Esophagus mucosa (tissue), 1 donor: ENCODE data around the gene MYPN. TPM values are rescaled to one million over a fixed set of nuclear protein-coding genes. Genes with fewer than 3 reads are reported as not detected.
"Not testable (repeated sequence)": the region's sequence is repeated elsewhere in the genome, so short reads cannot be mapped to it uniquely, and the experiment has no call there.

ENCODE experiments used
- ATAC-seq: fragments of 200-7000 bp; cut with Tn5 transposase; one replicate; pipeline ENCODE4 v1.9.1; 2020
- total RNA-seq: library from RNA; stranded (reverse); gene quantifications from one replicate; pipeline ENCODE4 v1.2.4, GENCODE V29; 2023
- donor health status: DM: yes; HTN: yes; CAD: no.

The MYPN gene
- total RNA-seq, 1 donor from 2014 or later: 0.08 TPM

GRCh38 chr10:68231106-68231816 is 122.0 kb downstream of the MYPN start:
- ATAC-seq: peak; percentile 76

GRCh38 chr10:68231817-68232251 is 122.5 kb downstream of the MYPN start, which contains the start of gene ATOH7:
TSS of gene ATOH7 (minus strand) at chr10:68232113. CDS start at chr10:68231677, 436 bp downstream.
- no peak for ATAC-seq

- no peak for ATAC-seq
Measured at GRCh38 chr10:68233046-68233445, 123.8 kb downstream of the MYPN start.

DNA sequence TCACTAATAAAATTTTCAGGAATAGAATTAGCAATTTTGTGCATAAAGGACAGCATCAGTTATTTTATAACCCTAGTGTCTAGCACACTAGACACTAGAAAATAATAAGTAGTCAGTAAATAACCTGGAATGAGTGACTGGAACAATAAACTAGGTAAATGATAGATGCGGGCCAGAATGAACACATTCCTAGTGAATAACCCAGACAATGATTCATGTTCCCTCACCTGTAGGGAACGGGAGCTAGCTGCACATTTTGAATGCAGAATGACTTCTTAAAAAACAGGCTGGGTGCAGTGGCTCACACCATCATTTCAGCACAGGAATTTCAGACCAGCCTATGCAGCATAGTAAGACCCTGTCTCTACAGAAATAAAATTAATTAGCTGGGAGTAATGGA is 125.8 kb downstream of the MYPN start:
- peak; percentile 23 for ATAC-seq

DNA sequence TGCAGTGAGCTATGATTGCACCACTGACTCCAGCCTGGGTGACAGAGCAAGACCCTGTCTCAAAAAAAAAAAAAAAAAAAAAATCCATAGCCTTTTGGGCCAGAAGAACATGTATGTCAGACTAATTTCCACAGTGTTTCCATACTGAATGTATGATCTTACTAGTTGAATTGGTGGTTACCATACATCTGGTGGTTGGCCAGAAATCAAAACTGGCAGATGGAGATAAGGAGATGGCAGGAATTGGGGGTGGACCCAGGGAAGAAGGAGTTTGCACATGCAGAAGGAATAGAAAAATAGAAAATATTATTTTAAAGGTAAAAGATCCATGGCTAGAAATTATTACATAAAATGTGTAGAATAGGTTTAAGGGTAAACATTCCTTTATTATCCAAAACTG is 126.3 kb downstream of the MYPN start:
- ATAC-seq: no peak

- ATAC-seq: no peak
Measured at GRCh38 chr10:68237173-68237572, 127.9 kb downstream of the MYPN start.

DNA sequence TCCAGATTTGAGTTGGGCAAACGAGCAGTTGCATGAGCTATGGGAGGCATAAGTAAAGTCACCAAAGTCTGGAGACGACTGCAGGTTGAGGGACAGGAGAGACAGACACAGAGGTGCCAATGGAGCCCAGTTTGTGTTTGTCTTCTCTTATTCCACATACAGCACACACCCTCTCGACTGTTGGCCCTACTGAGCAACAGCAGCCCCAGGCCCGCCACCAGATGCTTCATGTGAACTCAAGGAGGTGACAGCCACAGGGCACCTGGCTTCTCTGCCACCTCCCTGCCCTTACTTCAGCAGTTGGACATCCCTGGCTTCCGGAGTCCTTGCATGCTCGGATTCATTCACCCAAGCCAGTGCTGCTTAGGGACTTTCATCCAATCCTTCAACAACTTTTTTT is 129.1 kb downstream of the MYPN start:
- no peak for ATAC-seq

- ATAC-seq: no peak
Measured at GRCh38 chr10:68239069-68239468, 129.8 kb downstream of the MYPN start.

DNA sequence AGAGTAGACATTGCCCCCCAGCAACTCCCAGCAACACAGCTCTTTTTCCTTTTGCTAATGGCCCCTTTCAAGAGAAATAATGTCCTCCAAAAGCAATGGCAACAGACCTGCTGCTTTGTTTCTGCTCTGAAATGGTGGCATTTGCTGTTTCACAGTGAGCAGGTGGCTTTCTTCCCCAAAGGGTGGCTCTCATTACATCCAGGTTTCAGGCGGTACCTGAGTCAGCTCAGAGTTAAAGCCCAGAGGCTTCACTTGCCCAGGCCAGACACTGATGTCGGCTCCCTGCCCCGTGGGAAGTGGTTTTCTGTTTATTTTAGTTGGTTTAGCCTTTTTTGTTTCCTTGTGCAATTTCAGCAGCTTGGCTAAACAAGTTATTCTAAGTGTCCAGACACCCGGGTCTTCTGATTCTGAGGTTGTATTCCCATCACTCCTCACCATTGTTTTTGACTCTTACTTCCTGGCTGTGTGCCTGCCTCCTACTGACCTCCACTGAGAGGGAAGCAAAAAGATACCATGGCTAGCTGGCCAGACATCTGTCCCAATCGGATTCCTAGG is 130.4 kb downstream of the MYPN start:
- ATAC-seq: no peak

DNA sequence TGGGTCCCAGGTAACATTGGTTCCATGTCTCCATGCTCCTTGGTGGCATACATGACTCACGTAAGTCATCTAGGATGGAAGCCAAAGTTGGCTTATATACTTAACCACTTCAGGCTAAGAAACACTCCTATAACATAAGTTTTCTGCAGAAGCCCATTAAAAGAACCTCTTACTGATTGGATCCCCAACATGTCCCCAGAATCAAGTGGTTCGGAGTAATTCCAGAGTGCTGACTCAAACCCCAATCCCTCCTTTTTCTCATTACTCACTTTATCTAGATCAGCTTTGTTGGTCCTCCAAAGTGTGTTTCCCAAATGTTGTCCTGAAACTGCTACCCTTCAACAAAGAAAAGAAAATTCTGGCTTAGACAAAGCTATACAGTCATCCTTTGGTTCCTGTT is 132.8 kb downstream of the MYPN start:
- ATAC-seq: no peak

DNA sequence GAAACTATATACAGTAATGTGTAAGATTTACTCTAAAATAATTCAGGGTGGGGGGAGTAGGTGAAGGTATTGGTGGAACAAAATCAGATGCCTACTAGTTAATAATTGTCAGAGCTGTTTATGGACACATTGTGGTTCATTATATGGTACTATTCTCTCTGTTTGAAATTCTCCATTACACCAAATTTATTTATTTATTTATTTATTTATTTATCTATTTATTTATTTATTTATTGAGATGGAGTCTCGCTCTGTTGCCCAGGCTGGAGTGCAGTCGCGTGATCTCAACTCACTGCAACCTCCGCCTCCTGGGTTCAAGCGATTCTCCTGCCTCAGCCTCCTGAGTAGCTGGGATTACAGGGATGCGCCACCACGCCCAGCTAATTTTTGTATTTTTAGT is 137.1 kb downstream of the MYPN start:
- ATAC-seq: not testable (repeated sequence)

- ATAC-seq: no peak
Measured at GRCh38 chr10:68247931-68248330, 138.6 kb downstream of the MYPN start.

DNA sequence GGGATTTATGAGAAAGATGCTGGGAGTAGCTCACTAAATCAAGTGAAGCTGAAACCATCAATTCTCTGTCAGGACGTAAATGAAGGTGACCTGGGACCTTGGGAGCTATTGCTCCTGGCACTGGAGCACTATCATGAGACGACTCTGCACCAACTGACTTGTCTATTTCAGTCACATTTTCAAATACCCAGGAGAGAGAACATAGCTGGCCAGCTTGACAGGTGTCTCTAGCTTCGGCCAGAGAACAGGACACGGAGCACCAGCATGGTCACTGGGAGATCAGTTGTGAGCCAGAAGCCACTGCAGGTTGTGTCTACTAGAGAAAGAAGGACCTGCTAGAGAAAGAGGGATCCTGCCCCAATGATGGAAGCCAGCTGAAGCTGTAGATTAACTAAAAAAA is 140.0 kb downstream of the MYPN start:
- no peak for ATAC-seq

- no peak for ATAC-seq
Measured at GRCh38 chr10:68251151-68251550, 141.9 kb downstream of the MYPN start.

DNA sequence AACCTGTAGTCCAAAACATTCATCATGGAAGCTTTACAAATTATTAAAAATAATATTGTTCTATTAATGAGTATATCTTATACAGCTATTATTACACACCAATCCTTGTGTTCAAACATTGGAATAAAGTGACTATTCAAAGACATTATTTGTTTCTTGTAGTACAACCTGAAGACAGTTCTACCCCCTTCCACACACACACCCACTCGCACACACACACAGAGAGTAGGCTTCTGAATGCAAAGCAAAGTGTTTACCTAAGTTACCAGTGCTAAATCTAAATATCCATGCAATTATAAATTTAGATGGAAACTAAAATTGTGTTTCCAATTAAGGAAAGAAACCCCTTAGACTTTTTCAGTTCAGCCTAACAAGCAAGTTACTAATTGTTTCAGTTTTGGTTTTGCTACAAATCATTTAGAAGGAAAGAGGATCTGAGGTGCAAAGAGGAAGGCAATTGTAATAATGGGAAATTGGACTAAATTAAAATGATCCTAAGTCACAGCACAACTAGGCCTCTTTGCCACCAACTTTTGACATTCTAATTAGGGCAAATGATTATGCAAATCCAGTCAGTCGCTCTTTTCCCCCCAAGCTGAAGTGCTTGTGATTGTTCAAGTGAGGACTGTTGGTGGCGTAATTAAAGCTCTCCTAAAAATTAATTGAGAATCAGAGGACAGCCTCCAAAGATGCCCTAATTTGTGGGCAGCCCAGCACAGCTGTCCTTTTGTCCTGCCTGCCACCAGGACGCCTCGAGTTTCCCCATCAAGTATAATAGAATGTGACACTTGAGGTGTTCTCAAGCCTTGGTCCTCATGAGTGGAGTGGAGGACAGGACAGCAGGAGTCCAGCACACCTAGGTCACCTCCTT is 142.6 kb downstream of the MYPN start:
- no peak for ATAC-seq

DNA sequence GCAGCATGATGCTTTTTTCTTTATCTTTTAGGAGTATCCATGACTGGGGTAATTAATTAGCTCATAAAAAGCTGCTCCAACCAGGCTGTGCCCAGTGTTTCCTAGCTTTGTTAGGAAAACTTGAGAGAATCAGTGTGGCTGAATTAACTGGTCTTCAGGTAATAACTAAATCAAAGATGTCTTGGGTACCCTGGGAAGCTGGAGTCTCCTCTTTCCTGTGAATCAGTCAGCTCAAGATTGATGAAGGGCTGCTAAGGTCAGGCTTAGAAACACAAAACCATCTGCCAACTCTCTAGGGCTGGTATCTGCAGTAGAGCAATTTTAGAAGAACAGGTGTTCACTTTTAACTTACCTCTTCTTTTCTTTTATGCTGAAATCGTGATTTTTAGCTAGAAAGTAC is 144.1 kb downstream of the MYPN start:
- no peak for ATAC-seq

GRCh38 chr10:68261132-68261856 is 152.0 kb downstream of the MYPN start:
- no peak for ATAC-seq

Other genes starting within 250 kb of the MYPN start
- gene SIRT1, start 224.8 kb upstream of the MYPN start, total RNA-seq: 10.2 TPM
- gene HERC4, start 34.2 kb upstream of the MYPN start, total RNA-seq: 33.3 TPM
- gene ATOH7, start 122.6 kb downstream of the MYPN start, total RNA-seq: not detected
- 35.8 TPM for gene HNRNPH3, start 222.6 kb downstream of the MYPN start, total RNA-seq
- 2.4 TPM for gene PBLD, start 223.4 kb downstream of the MYPN start, total RNA-seq